H9 (cell line): ENCODE data around the gene MYH9. TPM values are rescaled to one million over a fixed set of nuclear protein-coding genes. Genes with fewer than 3 reads are reported as not detected.

Experiments used
- DNase-seq: peaks from one replicate; pipeline ENCODE4 v3.0.0-alpha.2; 2017
- H2AFZ ChIP-seq: one replicate; pipeline ENCODE4 v1.6.1; 2013; ENCODE audit warnings: mild to moderate bottlenecking, low read length, control low read depth, moderate library complexity
- H2AK5ac ChIP-seq: 2 replicates; pipeline ENCODE4 v1.6.1; 2013; ENCODE audit warnings: low read length, control low read depth, mixed read lengths; ENCODE audit not compliant: insufficient read length
- H2BK120ac ChIP-seq: one replicate; pipeline ENCODE4 v1.6.1; 2013; ENCODE audit warnings: low read depth, mild to moderate bottlenecking, low read length, control low read depth, inconsistent platforms; ENCODE audit not compliant: poor library complexity, severe bottlenecking
- H2BK12ac ChIP-seq: 2 replicates; pipeline ENCODE4 v1.6.1; 2013; ENCODE audit warnings: low read length, control low read depth, mixed read lengths, low read depth; ENCODE audit not compliant: insufficient read length
- H2BK15ac ChIP-seq: 2 replicates; pipeline ENCODE4 v1.6.1; 2013; ENCODE audit warnings: low read depth, low read length, control low read depth
- H2BK20ac ChIP-seq: one replicate; pipeline ENCODE4 v1.6.1; 2013; ENCODE audit warnings: low read depth, mild to moderate bottlenecking, low read length, control low read depth, inconsistent platforms; ENCODE audit not compliant: poor library complexity, severe bottlenecking
- H2BK5ac ChIP-seq: 2 replicates; pipeline ENCODE4 v1.6.1; 2013; ENCODE audit warnings: low read length, control low read depth, mixed read lengths; ENCODE audit not compliant: insufficient read length
- H3K14ac ChIP-seq: 2 replicates; pipeline ENCODE4 v1.6.1; 2013; ENCODE audit warnings: low read length, control low read depth; ENCODE audit not compliant: insufficient read depth
- H3K18ac ChIP-seq: 2 replicates; pipeline ENCODE4 v1.6.1; 2013; ENCODE audit warnings: low read depth, mild to moderate bottlenecking, mixed read lengths, low read length, control low read depth; ENCODE audit not compliant: insufficient read length
- H3K23ac ChIP-seq: 2 replicates; pipeline ENCODE4 v1.6.1; 2013; ENCODE audit warnings: low read length, control low read depth, mixed read lengths, low read depth; ENCODE audit not compliant: insufficient read length
- H3K23me2 ChIP-seq: 2 replicates; pipeline ENCODE4 v1.6.1; 2013; ENCODE audit warnings: low read depth, mild to moderate bottlenecking, mixed read lengths, low read length, control low read depth; ENCODE audit not compliant: insufficient read length, poor library complexity, severe bottlenecking
- H3K27ac ChIP-seq: 2 replicates; pipeline ENCODE4 v1.5.1; 2013; ENCODE audit warnings: low read length, control low read depth, mixed read lengths, low read depth; ENCODE audit not compliant: insufficient read length
- H3K27me3 ChIP-seq: 2 replicates; pipeline ENCODE4 v1.6.1; 2013; ENCODE audit warnings: low read length, control low read depth, inconsistent platforms; ENCODE audit not compliant: insufficient read depth
- H3K4ac ChIP-seq: 2 replicates; pipeline ENCODE4 v1.6.1; 2013; ENCODE audit warnings: low read depth, mild to moderate bottlenecking, control low read depth, inconsistent platforms, low read length, moderate library complexity
- H3K4me1 ChIP-seq: 2 replicates; pipeline ENCODE4 v1.6.1; 2013; ENCODE audit warnings: low read length, control low read depth, inconsistent platforms; ENCODE audit not compliant: insufficient read depth
- H3K4me2 ChIP-seq: 2 replicates; pipeline ENCODE4 v1.6.1; 2013; ENCODE audit warnings: low read length, control low read depth, mixed read lengths; ENCODE audit not compliant: insufficient read length, insufficient read depth
- H3K56ac ChIP-seq: 2 replicates; pipeline ENCODE4 v1.6.1; 2013; ENCODE audit warnings: low read depth, mild to moderate bottlenecking, mixed read lengths, low read length, control low read depth; ENCODE audit not compliant: insufficient read length
- H3K79me1 ChIP-seq: 2 replicates; pipeline ENCODE4 v1.6.1; 2013; ENCODE audit warnings: low read depth, mild to moderate bottlenecking, moderate library complexity, low read length, control low read depth, inconsistent platforms; ENCODE audit not compliant: insufficient read depth, poor library complexity, severe bottlenecking
- H3K79me2 ChIP-seq: 2 replicates; pipeline ENCODE4 v1.6.1; 2013; ENCODE audit warnings: low read length, control low read depth, inconsistent platforms; ENCODE audit not compliant: insufficient read depth
- H3K9ac ChIP-seq: 2 replicates; pipeline ENCODE4 v1.6.1; 2013; ENCODE audit warnings: low read length, control low read depth, mixed read lengths; ENCODE audit not compliant: insufficient read length; ENCODE audit errors: extremely low read depth
- H3K9me3 ChIP-seq: one replicate; pipeline ENCODE4 v1.6.1; 2013; ENCODE audit warnings: low read depth, low read length, inconsistent platforms; ENCODE audit not compliant: control insufficient read depth
- H3T11ph ChIP-seq: one replicate; pipeline ENCODE4 v1.6.1; 2013; ENCODE audit warnings: mild to moderate bottlenecking, low read length, control low read depth, inconsistent platforms
- H4K20me1 ChIP-seq: one replicate; pipeline ENCODE4 v1.6.1; 2013; ENCODE audit not compliant: control insufficient read depth, insufficient read length, insufficient read depth
- H4K5ac ChIP-seq: 2 replicates; pipeline ENCODE4 v1.6.1; 2013; ENCODE audit warnings: low read depth, mild to moderate bottlenecking, mixed read lengths, low read length, control low read depth; ENCODE audit not compliant: insufficient read length
- H4K8ac ChIP-seq: replicated peaks from 2 replicates; pipeline ENCODE4 v1.6.1; 2013; ENCODE audit warnings: low read length, control low read depth, mixed read lengths, low read depth; ENCODE audit not compliant: insufficient read length
- H4K91ac ChIP-seq: 2 replicates; pipeline ENCODE4 v1.6.1; 2013; ENCODE audit warnings: low read depth, mild to moderate bottlenecking, moderate library complexity, mixed read lengths, low read length, control low read depth; ENCODE audit not compliant: insufficient read length
- H3K27ac Mint-ChIP-seq, 3 experiments: 2 replicates in 2 of 3; 3 replicates in 1 of 3; pipeline ENCODE4 v1.8.0; 2020 to 2021; ENCODE audit warnings: mixed read lengths in 3 of 3, mild to moderate bottlenecking in 1 of 3, moderate library complexity in 1 of 3
- H3K27me3 Mint-ChIP-seq: 2 replicates; pipeline ENCODE4 v1.8.0; 2021; ENCODE audit warnings: low read depth, mild to moderate bottlenecking, moderate library complexity, mixed read lengths
- H3K36me3 Mint-ChIP-seq, 3 experiments: 2 replicates in 2 of 3; 3 replicates in 1 of 3; pipeline ENCODE4 v1.8.0; 2020 to 2021; ENCODE audit warnings: low read depth in 3 of 3, mixed read lengths in 3 of 3; ENCODE audit not compliant: insufficient read depth in 1 of 3
- H3K4me1 Mint-ChIP-seq, 2 experiments: 2 replicates each; pipeline ENCODE4 v1.8.0; 2020; ENCODE audit warnings: mixed read lengths in 2 of 2
- H3K4me3 Mint-ChIP-seq, 2 experiments: 2 replicates in 1 of 2; 3 replicates in 1 of 2; pipeline ENCODE4 v1.8.0; 2020 to 2021; ENCODE audit warnings: mild to moderate bottlenecking in 2 of 2, mixed read lengths in 2 of 2, moderate library complexity in 1 of 2
- H3K9me3 Mint-ChIP-seq, 2 experiments: 2 replicates in 1 of 2; 3 replicates in 1 of 2; pipeline ENCODE4 v1.8.0; 2020; ENCODE audit warnings: mild to moderate bottlenecking in 2 of 2, mixed read lengths in 2 of 2, moderate library complexity in 1 of 2
- CTCF ChIP-seq: fragments of 200-600 bp; sonication (generic); conservative IDR thresholded peaks from 3 replicates; pipeline ENCODE4 v1.8.0; 2021; ENCODE audit warnings: antibody characterized with exemption, mild to moderate bottlenecking
- whole genome bisulfite sequencing: extraction: QIAGEN DNeasy Blood & Tissue Kit; methylation state at CpG from one replicate; pipeline ENCODE4 v1.1.7; 2013; ENCODE audit warnings: missing lambda C conversion rate, low lambda C conversion rate, mixed read lengths; ENCODE audit not compliant: insufficient read length; ENCODE audit errors: extremely low coverage; 5-methylcytosine and 5-hydroxymethylcytosine counted together
- total RNA-seq: library from RNA; stranded (reverse); gene quantifications from 2 replicates; pipeline ENCODE4 v1.2.1, GENCODE V29; 2021

Gene MYH9
- total RNA-seq, 1 experiment from 2014 or later, result 266 TPM

- H3K27me3 ChIP-seq, result no peaks in the 10 kb centered on the region
- H3K14ac ChIP-seq, result no peak overlapping the region
- Mint-ChIP-seq H3K9me3 (no peaks in the 10 kb centered on the region), H3K4me3 (no peak overlapping the region), H3K36me3 (peaks cover 62 to 93% (median 83%) of the 10 kb centered on the region in 3 experiments), H3K27me3 (no peaks in the 10 kb centered on the region), H3K27ac (peak overlapping the region in 2 of 3 experiments; percentile 64 to 75; a peak in 2 of 7 replicates), H3K4me1 (peaks cover 0 to under 1% of the 10 kb centered on the region in 2 experiments; a peak in 1 of 4 replicates)
- no peaks in the 10 kb centered on the region for H3K79me1 ChIP-seq
- H2BK5ac ChIP-seq, result no peak overlapping the region
- no peak overlapping the region for H2BK20ac ChIP-seq
- H4K20me1 ChIP-seq, result no peaks in the 10 kb centered on the region
- no peaks in the 10 kb centered on the region for H3K9me3 ChIP-seq
- H4K91ac ChIP-seq, result no peak overlapping the region
- H4K5ac ChIP-seq, result no peak overlapping the region
- H3T11ph ChIP-seq, result no peak overlapping the region
- H4K8ac ChIP-seq, result no peak overlapping the region
- H3K79me2 ChIP-seq, result no peaks in the 10 kb centered on the region
- TF ChIP-seq CTCF, result no peak
- no peak overlapping the region for H3K18ac ChIP-seq
- no peak overlapping the region for H3K4ac ChIP-seq
- H2AFZ ChIP-seq, result no peak overlapping the region
- WGBS, result no CpG with 5 or more reads among the region's 37 CpGs
- no peaks in the 10 kb centered on the region for H3K4me1 ChIP-seq
- no peak overlapping the region for H2BK120ac ChIP-seq
- H2BK12ac ChIP-seq, result no peak overlapping the region
- H3K27ac ChIP-seq, result no peak overlapping the region
- no peak overlapping the region for H2AK5ac ChIP-seq
- DNase-seq, result no peak
- H3K23me2 ChIP-seq, result no peaks in the 10 kb centered on the region
- no peak overlapping the region for H3K9ac ChIP-seq
- no peak overlapping the region for H3K23ac ChIP-seq
- no peak overlapping the region for H3K4me2 ChIP-seq
- no peak overlapping the region for H2BK15ac ChIP-seq
- H3K56ac ChIP-seq, result no peak overlapping the region
Observed at GRCh38 chr22:36321797-36322601, 65.8 kb downstream of the MYH9 start.
